ENCODE results near the gene OGFR. TPM values are rescaled to one million over a fixed set of nuclear protein-coding genes. Genes with fewer than 3 reads are reported as not detected.

The OGFR gene
- total RNA-seq, 2 donors from 2014 or later = 60.2 to 76.9 TPM

DNA sequence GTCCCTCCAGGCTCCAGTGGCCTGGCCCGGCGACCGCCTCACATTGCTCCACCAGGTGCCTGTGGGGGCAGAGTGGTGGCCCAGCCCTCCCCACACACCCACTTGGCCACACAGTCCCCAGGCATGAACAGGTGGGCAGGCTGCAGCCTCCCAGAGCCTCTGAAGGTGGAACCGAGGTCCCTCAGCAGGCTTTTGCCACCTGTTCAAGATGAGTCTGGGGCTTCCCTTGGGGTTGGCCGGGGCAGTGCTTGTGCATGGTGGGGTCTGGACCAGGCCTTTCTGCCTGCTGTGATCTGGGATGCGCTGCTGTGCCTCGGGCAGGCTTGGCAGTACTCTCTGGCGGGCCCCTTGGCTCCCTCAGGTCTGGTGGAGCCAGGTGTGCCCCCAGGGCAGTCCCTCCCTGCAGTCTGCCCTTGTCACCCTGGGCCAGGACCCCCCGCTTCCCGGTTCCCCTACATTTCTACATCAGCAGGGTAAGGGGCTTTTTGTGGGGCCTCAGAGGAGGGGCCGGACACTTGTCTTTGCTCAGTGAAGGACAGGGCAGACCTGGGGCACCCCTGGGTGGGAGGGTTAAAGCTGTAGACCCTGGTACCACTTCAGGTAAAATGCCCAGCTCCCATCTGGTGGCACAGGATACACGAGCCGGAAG, 9.5 kb downstream of the OGFR start:
- Histone ChIP-seq H3K27me3 (replicated peaks; ENCODE audit: insufficient read depth) (peaks cover 12% of the 10 kb centered on the region), H3K36me3 (peaks cover 8 to 19% of the 10 kb centered on the region in 2 donors), H3K4me1 (replicated peaks) (peaks cover 6% of the 10 kb centered on the region), H3K4me3 (no peak overlapping the region), H3K27ac (no peak overlapping the region), H3K9me3 (no peaks in the 10 kb centered on the region)
- DNase-seq (ENCODE audit: low spot score) = no peak
- TF ChIP-seq, protein P1, sequence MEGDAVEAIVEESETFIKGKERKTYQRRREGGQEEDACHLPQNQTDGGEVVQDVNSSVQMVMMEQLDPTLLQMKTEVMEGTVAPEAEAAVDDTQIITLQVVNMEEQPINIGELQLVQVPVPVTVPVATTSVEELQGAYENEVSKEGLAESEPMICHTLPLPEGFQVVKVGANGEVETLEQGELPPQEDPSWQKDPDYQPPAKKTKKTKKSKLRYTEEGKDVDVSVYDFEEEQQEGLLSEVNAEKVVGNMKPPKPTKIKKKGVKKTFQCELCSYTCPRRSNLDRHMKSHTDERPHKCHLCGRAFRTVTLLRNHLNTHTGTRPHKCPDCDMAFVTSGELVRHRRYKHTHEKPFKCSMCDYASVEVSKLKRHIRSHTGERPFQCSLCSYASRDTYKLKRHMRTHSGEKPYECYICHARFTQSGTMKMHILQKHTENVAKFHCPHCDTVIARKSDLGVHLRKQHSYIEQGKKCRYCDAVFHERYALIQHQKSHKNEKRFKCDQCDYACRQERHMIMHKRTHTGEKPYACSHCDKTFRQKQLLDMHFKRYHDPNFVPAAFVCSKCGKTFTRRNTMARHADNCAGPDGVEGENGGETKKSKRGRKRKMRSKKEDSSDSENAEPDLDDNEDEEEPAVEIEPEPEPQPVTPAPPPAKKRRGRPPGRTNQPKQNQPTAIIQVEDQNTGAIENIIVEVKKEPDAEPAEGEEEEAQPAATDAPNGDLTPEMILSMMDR (IDR thresholded peaks at IDR 0.05) = no peak
- no peak for TF ChIP-seq POLR2A (IDR thresholded peaks at IDR 0.05)
- 90% methylated on average over 8 of the region's 13 CpGs for WGBS
- intact Hi-C loops (cut with DNase I) = no loop called here

DNA sequence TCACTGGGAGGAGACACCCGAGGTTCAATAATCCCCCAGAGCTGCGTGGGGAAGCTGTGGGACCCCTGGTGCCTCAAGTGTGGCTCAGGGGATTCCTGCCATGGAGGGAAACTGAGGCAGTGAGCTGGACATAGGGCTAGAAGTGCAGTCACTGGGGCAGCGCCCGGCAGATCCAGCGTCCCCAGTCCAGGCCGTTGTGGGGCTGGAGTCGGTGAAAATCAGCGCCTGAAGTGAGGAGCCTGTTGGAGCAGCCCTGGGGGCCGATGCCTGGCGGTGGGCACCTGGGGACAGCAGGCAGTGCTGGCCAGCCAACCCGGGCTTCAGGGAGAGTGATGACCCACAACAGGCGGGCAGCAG, 10.1 kb downstream of the OGFR start:
- TF ChIP-seq POLR2A (IDR thresholded peaks at IDR 0.05) (no peak), POLR2AphosphoS5 (IDR thresholded peaks at IDR 0.05) (no peak)
- TF ChIP-seq, protein P1 (IDR thresholded peaks at IDR 0.05) = no peak
- Histone ChIP-seq H3K9me3 (no peaks in the 10 kb centered on the region), H3K4me3 (no peak overlapping the region), H3K4me1 (replicated peaks) (peaks cover 6% of the 10 kb centered on the region), H3K27ac (no peak overlapping the region), H3K36me3 (peaks cover 8 to 14% of the 10 kb centered on the region in 2 donors), H3K27me3 (replicated peaks; ENCODE audit: insufficient read depth) (peaks cover 12% of the 10 kb centered on the region)
- DNase-seq (ENCODE audit: low spot score) = no peak
- WGBS = 78% methylated on average over 12 of the region's 12 CpGs
- intact Hi-C loops (cut with DNase I) = no loop called here

DNA sequence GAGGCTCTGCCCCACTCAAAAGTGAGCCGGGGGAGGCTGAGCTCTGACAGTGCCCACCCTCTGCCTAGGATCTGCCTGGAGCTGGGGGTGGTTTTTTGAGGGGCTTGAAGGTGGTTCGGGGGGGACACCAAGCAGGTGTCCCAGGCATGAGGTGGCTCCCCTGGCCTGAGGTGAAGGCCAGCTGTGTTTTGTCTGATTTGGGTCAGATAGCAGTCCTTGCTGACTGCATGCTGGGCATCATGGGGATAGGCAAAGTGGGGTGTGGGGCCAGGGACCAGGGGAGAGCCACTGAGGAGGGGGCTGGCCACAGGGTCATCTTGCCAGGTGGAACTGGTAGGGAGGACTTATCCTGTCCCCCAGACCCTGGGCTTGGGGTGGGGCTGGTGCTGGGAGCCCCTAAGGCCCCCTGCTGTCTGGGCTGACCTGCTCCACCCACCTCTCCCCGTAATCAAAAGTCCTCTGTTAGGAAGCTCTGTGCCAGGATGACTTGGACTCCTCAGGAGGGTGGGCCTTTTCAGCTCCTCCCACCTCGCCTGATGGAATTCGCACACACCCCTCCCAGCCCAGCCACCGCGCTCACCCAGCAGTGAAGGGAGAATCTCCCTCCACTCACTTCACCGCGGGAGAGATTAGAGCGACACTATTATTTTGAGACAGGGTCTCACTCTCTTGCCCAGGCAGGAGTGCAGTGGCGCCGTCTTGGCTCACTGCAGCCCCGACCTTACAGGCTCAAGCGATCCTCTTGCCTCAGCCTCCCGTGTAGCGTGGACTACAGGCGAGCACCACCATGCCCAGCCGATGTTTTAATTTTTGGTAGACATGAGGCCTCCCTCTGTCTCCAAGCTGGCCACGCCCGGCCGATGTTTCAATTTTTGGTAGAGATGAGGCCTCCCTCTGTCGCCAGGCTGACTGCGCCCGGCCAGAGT, 10.7 kb downstream of the OGFR start:
- no peaks in the 10 kb centered on the region for H3K9me3 ChIP-seq
- intact Hi-C loops (cut with DNase I) = no loop called here
- H3K4me3 ChIP-seq = no peak overlapping the region
- H3K36me3 ChIP-seq = peaks cover 8% of the 10 kb centered on the region in 2 donors
- no peak overlapping the region for H3K27ac ChIP-seq
- DNase-seq (ENCODE audit: low spot score) = no peak
- H3K4me1 ChIP-seq (replicated peaks) = peaks cover 6% of the 10 kb centered on the region
- H3K27me3 ChIP-seq (replicated peaks; ENCODE audit: insufficient read depth) = peaks cover 12% of the 10 kb centered on the region
- 36% methylated on average over 24 of the region's 24 CpGs for WGBS
- TF ChIP-seq, protein P1 (IDR thresholded peaks at IDR 0.05) = no peak
- TF ChIP-seq POLR2A (IDR thresholded peaks at IDR 0.05) = no peak
- TF ChIP-seq POLR2AphosphoS5 (IDR thresholded peaks at IDR 0.05) = no peak

DNA sequence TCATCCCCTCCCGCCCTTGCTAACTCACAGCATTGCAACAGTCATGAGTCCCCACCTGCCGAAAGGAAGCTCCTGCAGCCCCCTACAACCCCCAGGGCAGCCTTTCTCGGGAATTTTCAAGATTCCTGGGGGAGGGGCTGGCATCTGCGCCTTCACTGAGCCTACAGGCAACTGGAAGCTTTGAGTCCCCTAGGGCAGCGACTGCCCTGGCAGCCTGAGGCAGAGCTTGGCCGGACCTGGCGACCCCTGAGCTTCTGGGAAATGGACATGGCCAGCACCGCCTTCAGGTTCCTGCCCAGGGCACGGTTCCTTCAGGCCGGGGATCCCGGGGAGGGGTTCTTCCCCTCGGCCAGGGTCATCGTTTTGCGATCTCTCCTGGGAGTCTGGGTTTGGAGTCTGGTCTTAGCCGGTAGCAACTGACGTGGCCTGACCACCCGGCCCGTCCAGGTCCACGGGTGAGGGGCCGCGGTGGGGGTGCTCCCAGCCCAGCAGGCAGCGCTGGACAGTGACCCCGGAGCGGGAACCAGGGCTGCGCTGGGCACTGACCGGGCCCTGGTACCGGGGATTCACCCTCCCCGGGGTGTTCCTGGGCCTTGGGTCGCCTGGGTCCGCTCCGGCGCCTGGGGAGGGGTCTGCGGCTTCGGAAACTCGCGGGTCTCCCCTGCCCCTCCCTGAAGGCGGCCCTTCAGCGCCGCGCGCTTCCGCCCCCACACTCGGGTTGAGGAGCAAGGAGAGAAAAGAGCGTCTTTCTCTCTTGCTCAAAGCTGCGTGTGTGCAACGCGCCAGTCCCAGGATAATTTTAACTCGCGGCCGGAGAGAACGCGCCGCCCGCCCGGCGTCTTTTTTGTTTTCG, 11.6 kb downstream of the OGFR start:
- 3% methylated on average over 51 of the region's 57 CpGs for WGBS
- Histone ChIP-seq H3K27me3 (replicated peaks; ENCODE audit: insufficient read depth) (peaks cover 12% of the 10 kb centered on the region), H3K9me3 (no peaks in the 10 kb centered on the region), H3K36me3 (peaks cover 0 to 8% of the 10 kb centered on the region in 2 donors), H3K4me3 (peak overlapping the region; percentile 17 to 22), H3K4me1 (replicated peaks) (peaks cover 6% of the 10 kb centered on the region), H3K27ac (no peak overlapping the region)
- no peak for DNase-seq (ENCODE audit: low spot score)
- TF ChIP-seq, protein P1 (IDR thresholded peaks at IDR 0.05) = no peak
- TF ChIP-seq POLR2A (IDR thresholded peaks at IDR 0.05) = no peak
- no peak for TF ChIP-seq POLR2AphosphoS5 (IDR thresholded peaks at IDR 0.05)
- intact Hi-C loops (cut with DNase I) = no loop called here

Data from prostate gland (tissue), 2 donors.